Measurements from ENCODE around the gene PODXL2. TPM values are rescaled to one million over a fixed set of nuclear protein-coding genes. Genes with fewer than 3 reads are reported as not detected.

The PODXL2 gene
- total and polyA plus RNA-seq, 2 of the 8 experiments (the other 6 are each of a cell fraction or from before 2014, with no cell fraction given), result 27.6 to 31.6 TPM

GRCh38 chr3:127680798-127681221 is 51.8 kb downstream of the PODXL2 start (continued):
- TF ChIP-seq CHD7 (IDR thresholded peaks at IDR 0.05; ENCODE audit: insufficient replicate concordance, low read length) (no peak), RBBP5 (IDR thresholded peaks at IDR 0.05; ENCODE audit: borderline replicate concordance, low read depth, low read length) (no peak), TCF12 (IDR thresholded peaks at IDR 0.05; ENCODE audit: low read depth, low read length) (no peak), PHF8 (conservative IDR thresholded peaks at IDR 0.05; ENCODE audit: low read depth, low read length) (no peak), ATF3 (IDR thresholded peaks at IDR 0.05; ENCODE audit: insufficient read depth, low read depth, low read length) (no peak), MAFK (IDR thresholded peaks at IDR 0.05; ENCODE audit: low read depth, low read length) (no peak)

Measured in H1 (cell line).